GM18507 (cell line): Measurements from ENCODE around the gene IL17RE.

Experiments
- DNase-seq: peaks from one replicate; pipeline ENCODE4 v3.0.0; 2011; ENCODE audit warnings: low read depth; ENCODE audit not compliant: insufficient read length; ENCODE audit errors: extremely low spot score
- FAIRE-seq: peaks from 2 replicates; lab custom pipeline; 2011; peaks lifted over from hg19 to GRCh38; lab: Jason Lieb, UNC

The IL17RE gene

DNA sequence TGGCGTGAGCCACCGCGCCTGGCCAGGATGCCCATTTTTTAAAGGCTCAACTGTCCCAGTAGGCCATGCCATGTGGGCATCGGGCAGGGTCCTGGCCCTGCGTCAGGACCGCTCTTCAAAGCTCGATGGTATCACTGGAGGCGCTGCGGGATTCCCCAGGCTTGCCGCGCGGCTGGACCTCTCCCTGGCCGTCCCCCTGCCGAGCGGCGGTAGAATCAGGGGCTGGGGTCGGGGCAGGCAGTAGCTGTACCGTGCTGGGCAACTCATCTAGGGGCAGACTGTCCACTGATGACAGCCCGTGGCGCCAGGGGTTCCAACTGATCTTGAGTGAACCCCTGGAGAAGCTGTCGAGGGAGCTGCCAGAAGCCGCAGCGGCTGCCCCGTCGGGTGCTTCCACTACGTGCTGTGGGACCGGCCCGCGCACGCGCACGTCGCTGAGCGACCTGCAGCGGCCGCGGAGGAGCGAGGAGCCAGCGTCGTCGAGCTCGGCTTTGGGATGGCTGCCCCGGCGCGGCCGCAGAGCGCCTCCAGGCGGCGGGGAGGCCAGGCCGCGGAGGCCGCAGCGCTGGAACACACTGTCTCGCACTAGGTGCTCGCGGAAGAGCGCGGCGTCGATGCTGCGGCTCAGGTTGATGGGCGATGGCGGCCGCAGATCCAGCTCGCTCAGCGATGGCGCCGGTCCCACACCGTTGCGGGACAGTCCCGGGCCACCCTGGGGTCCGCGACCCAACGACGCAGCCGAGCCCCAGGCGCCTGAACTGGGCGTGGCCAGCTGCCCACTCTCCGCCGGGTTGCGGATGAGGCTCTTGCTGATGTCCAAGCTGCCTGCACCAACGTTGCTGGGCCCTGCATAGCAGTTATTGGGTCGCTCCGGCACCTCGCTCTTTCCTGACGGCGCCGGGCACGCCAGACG lies 43.7 kb downstream of the IL17RE start:
- FAIRE-seq (no peak), DNase-seq (no peak)

DNA sequence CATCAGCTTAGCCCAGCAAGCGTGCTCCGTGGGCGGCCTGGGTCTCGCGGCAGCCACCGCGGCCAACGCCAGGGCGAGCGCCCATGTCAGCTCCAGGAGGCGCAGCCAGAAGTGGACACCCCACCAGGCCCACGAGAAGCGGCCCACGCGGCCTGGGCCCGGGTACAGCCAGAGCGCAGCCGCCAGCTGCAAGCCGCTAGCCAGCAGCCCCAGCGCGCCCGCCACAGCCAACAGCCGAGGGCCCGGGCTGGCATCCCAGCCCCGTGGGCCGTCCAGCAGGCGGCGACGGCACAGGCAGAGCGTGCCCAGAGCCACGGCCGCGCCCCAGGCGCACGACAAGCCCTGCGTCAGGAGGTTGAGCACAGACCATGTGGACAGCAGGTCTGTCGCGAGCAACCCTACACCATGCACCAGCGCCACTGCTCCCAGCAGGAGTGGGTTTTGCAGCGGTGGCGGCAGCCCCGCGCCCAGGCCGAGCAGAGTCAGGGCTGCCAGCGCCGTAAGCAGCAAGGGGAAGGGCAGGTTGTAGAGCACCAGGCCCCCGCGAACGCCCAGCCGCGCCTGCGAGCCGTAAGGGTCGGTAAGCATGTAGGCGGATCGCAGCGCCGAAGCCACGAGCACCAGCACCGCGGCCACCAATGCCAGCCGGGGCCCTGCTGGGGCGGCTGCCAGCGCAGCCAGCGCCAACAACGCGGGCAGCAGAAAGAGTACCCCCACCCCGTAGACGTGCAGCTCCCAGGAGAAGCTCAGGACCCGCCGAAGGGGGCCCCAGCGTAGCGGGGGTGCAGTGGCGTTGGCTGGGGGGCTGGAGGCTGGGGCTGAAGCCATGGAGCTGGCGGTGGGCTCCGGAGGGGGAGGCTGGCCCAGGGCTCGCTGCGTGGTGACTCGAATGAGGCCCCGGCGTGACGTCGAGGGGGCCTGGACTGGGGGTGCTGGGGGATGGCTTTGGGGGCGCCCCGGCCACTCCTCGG lies 44.7 kb downstream of the IL17RE start:
- FAIRE-seq: no peak
- no peak for DNase-seq

- DNase-seq: no peak
- no peak for FAIRE-seq
These were observed 45.9 kb downstream of the IL17RE start for GRCh38 chr3:9948586-9948985.

DNA sequence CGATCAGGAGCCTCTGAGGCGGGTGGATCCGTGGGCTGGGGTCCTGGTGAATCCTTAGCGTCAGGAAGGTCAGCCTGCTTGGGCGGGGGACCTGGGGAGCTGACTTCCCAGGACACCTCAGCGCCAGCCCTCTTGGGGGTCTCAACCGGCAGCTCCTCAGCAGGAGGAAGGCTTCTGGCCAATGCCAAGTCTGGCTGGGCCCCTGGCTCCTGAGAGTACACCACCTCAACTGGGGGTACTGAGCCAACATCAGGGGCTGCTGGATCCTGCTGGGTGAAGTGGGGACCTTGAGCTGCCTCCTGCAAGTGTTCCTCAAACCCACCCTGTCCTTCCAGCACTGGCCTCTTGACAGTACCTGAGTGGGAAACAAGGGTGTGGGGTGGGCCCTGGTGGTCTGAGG lies 46.5 kb downstream of the IL17RE start:
- DNase-seq: no peak

DNA sequence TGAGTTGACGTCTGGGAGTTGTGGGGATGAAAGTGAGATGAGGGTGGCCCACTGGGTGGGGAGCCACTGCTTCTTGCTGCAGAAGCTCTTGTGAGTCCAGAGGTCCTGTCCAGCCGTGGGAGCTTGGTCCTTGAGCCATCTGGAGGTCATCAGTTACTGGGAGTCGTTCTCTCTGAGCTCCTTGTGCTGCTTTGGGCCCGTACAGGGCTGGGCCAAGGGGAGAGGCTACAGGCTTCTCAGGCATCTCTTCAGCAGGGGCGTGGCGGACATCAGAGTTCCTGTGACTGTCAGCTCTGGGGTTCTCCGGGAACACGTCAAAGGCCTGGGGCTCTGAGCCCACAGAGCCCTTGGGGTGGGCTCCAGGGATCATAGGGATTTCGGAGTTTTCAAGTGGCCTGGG lies 47.0 kb downstream of the IL17RE start:
- no peak for FAIRE-seq
- DNase-seq: no peak

More for the DNA sequence above, 46.5 kb downstream of the IL17RE start:
- FAIRE-seq: no peak

GRCh38 chr3:9951126-9951525 lies 48.5 kb downstream of the IL17RE start:
- FAIRE-seq: peak; percentile 59
- no peak for DNase-seq

GRCh38 chr3:9951598-9951961 lies 48.9 kb downstream of the IL17RE start:
- FAIRE-seq (no peak), DNase-seq (no peak)

DNA sequence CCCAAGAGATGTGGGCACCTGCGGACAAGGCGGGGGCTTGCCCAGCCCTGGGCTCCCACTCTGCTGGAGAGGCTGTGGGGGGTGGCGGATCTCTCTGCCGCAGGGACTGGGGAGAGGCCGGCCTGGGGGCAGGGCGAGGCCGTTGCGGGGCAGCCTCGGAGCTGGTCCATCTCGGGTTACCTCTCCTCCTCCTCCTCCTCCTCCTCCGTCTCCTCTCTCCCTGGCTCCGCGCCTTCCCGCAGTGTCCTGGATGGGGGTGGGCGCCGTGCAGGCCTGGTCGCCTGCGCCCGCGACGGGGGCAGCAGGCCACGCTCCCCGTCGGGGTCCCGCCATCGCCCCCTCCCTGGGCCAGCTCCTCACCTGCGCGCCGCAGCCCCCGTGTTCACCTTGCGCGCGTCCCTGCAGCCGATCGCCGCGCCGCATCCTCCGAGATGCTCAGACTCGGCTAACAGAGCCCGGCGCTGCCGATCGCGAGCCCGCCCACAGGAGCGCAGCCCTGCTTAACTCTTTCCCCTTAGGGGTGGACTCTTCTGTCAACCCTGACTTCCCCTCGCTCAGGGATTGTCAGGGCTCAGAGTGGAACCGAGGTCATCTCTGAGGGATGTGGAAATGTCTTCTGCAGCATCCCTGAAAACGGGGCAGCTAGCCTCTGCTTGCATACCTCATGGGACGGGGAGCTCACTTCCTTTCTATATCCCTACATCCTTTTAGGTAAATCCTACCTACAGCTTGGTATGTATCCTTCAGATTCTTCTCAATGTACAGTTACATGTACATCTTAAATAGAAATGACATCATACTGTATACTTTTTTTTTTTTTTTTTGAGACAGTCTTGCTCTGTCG lies 49.5 kb downstream of the IL17RE start, which contains the start of gene PRRT3:
PRRT3 (minus strand) TSS at position 447 of the 844 bp plus-strand sequence. CDS start 2,293 bp downstream, outside the sequence.
- FAIRE-seq: peak; percentile 62
- DNase-seq: peak; percentile 65

DNA sequence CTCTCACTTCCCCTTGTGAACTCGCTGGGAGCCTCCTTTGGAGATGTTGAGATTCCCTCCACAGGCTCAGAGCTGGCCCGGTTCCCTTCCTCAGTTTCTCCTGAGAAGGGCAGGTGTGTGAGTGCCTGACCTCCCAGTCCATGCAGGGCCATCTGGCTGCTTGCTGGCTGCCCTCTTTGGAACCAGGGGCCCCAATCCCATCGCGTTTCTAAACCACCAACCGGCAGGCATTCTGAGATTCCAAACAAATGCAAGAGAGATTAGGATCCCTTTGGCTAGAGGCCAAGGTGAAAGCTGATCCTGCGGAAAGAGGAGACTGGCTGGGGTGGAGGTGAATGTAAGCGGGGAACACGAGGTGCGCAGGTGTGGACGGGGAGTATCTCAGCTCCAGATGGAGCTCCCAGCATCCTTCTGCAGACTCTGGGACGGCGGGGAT lies 52.4 kb downstream of the IL17RE start:
- no peak for DNase-seq
- no peak for FAIRE-seq

- FAIRE-seq: no peak
- DNase-seq: no peak
These were observed 53.1 kb downstream of the IL17RE start for GRCh38 chr3:9955611-9956352.

GRCh38 chr3:9957214-9957613 lies 54.6 kb downstream of the IL17RE start:
- DNase-seq: no peak
- no peak for FAIRE-seq

DNA sequence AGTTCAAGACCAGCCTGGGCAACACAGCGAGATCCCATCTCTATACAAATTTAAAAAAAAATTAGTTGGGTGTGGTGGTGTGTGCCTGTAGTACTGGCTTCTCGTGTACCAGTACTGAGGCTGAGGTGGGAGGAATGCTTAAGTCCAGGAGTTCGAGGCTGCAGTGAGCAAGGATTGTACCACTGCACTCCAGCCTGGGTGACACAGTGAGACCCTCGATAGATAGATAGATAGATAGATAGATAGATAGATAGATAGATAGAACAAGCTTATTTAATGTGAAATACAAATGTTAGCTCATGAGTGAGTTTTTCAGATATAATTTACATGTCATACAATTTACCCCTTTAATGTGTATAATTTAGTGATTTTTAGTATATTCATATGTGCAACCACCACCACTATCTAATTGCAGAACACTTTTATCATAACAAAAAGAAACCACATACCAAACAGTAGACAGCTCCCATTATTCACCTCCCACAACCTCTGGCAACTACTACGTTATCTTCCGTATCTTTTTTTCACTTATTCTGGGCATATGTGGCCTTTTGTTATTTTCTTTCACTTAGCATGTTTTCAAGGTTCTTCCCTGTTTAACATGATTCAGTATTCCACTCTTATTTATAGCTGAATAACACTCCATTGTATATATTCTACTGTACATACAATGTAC lies 62.7 kb downstream of the IL17RE start:
- DNase-seq (no peak), FAIRE-seq (no peak)
